WTC11 (cell line): ENCODE data around the gene METTL23. TPM values are rescaled to one million over a fixed set of nuclear protein-coding genes. Genes with fewer than 3 reads are reported as not detected.

Source experiments
- ATAC-seq: fragments of 200-7000 bp; cut with Tn5 transposase; 2 replicates; pipeline ENCODE4 v1.10.0; 2021; ENCODE audit warnings: mild to moderate bottlenecking, moderate library complexity
- CTCF ChIA-PET: fragments of 300-600 bp; sonication (Branson Sonifier 250); formaldehyde crosslinking; loops from one replicate; lab custom pipeline; 2021; ENCODE audit warnings: antibody characterized with exemption; lab: Charles Lee
- POLR2A ChIA-PET: fragments of 350-600 bp; sonication (Branson Sonifier 250); formaldehyde crosslinking; loops from one replicate; lab custom pipeline; 2021; ENCODE audit warnings: antibody characterized with exemption; lab: Charles Lee
- DNase-seq: peaks from one replicate; pipeline ENCODE4 v3.0.0; 2021; ENCODE audit warnings: low spot score
- H3K27ac Mint-ChIP-seq: 2 replicates; pipeline ENCODE4 v1.8.0; 2021; ENCODE audit warnings: mixed read lengths
- H3K27me3 Mint-ChIP-seq: 2 replicates; pipeline ENCODE4 v1.8.0; 2021; ENCODE audit warnings: low read depth, mild to moderate bottlenecking, moderate library complexity, mixed read lengths
- H3K36me3 Mint-ChIP-seq: 2 replicates; pipeline ENCODE4 v1.8.0; 2021; ENCODE audit warnings: mixed read lengths
- H3K4me1 Mint-ChIP-seq: 2 replicates; pipeline ENCODE4 v1.8.0; 2022; ENCODE audit warnings: mixed read lengths
- H3K4me3 Mint-ChIP-seq: 2 replicates; pipeline ENCODE4 v1.8.0; 2021; ENCODE audit warnings: mild to moderate bottlenecking, moderate library complexity, mixed read lengths
- H3K9me3 Mint-ChIP-seq: 2 replicates; pipeline ENCODE4 v1.8.0; 2021; ENCODE audit warnings: mixed read lengths
- ATF2 ChIP-seq: sonication (generic); formaldehyde crosslinking; IDR thresholded peaks from 2 replicates; pipeline ENCODE4 v1.8.1; 2022; ENCODE audit warnings: low read depth, missing genetic modification reagents, borderline replicate concordance
- CTCF ChIP-seq: fragments of 200-600 bp; IDR thresholded peaks from 2 replicates; pipeline ENCODE4 v1.8.0; 2022; ENCODE audit warnings: antibody characterized with exemption
- E2F4 ChIP-seq: sonication (generic); formaldehyde crosslinking; IDR thresholded peaks from 2 replicates; pipeline ENCODE4 v1.8.1; 2022; ENCODE audit warnings: low read depth, mild to moderate bottlenecking, moderate library complexity, missing genetic modification reagents, borderline replicate concordance
- MAX ChIP-seq: sonication (generic); formaldehyde crosslinking; IDR thresholded peaks from 2 replicates; pipeline ENCODE4 v1.8.0; 2022; ENCODE audit warnings: mild to moderate bottlenecking, missing genetic modification reagents
- PRRX2 ChIP-seq: fragments of 250-450 bp; sonication (Bioruptor Pico); IDR thresholded peaks from 2 replicates; pipeline ENCODE4 v1.8.0; 2021; ENCODE audit warnings: mild to moderate bottlenecking
- STAT6 ChIP-seq: sonication (generic); formaldehyde crosslinking; conservative IDR thresholded peaks from 2 replicates; pipeline ENCODE4 v1.8.1; 2023; ENCODE audit warnings: mild to moderate bottlenecking, low read depth, missing genetic modification reagents, moderate library complexity
- ZBTB21 ChIP-seq: sonication (generic); formaldehyde crosslinking; IDR thresholded peaks from 2 replicates; pipeline ENCODE4 v1.8.1; 2023; ENCODE audit warnings: mild to moderate bottlenecking, missing genetic modification reagents, borderline replicate concordance
- ZNF219 ChIP-seq: sonication (generic); formaldehyde crosslinking; IDR thresholded peaks from 2 replicates; pipeline ENCODE4 v1.8.0; 2023; ENCODE audit warnings: missing genetic modification reagents, mild to moderate bottlenecking, borderline replicate concordance
- total RNA-seq: library from RNA; stranded (reverse); gene quantifications from 3 replicates; pipeline ENCODE4 v1.2.3, GENCODE V29; 2021
- TF ChIP-seq, protein P1 (sequence below): sonication (generic); formaldehyde crosslinking; IDR thresholded peaks from 2 replicates; pipeline ENCODE4 v1.8.1; 2022; ENCODE audit warnings: mild to moderate bottlenecking, moderate library complexity, missing genetic modification reagents

METTL23 gene
- total RNA-seq, 1 experiment from 2014 or later, result 48.5 TPM

DNA sequence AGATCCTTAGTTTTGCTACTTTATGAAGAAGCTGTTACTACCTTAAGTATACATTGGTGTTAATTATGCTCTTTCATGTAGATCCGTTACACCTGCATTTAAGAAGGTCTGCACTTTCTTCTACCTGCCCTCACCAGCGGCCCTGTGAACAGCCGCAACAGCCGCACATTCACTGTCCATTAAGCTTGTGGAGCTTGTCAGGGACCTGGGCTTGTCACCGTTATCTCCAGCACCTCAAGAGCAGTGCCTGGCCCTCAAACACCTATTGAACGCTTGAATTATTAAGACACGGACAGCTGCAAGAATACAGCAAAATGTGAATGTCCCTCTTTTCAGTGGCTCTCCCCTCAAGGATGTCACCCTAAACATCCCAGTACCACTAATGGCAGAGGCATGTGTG, 12.9 kb upstream of the METTL23 start (continued):
- TF ChIP-seq, protein P1, sequence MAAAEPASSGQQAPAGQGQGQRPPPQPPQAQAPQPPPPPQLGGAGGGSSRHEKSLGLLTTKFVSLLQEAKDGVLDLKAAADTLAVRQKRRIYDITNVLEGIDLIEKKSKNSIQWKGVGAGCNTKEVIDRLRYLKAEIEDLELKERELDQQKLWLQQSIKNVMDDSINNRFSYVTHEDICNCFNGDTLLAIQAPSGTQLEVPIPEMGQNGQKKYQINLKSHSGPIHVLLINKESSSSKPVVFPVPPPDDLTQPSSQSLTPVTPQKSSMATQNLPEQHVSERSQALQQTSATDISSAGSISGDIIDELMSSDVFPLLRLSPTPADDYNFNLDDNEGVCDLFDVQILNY (CRISPR knock-in tag), result no peak
- no peak for TF ChIP-seq E2F4 (CRISPR knock-in tag)

DNA sequence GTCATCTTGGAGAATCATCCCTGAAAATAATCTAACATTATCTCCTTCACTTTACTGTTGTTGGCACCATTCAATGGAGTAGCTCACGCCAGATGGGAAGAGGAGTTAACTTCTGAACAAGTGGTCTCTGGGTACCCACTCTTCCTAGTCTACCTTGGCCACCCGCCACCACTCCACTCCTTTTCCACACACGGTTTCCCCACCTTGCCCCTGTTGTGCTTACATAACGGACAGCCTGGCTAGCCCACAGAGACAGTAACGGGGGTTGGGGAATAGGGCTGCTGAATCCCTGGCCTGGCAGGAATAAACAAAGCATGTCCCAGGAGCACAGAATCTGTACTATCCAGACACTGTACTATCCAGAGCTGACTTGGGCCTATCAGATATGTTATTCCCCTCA, 12.3 kb upstream of the METTL23 start:
- Mint-ChIP-seq H3K4me3 (no peak overlapping the region), H3K27ac (peak overlapping the region; percentile 27; the same call in 1 of the 2 replicates), H3K27me3 (peaks cover 8% of the 10 kb centered on the region), H3K4me1 (peaks cover 15% of the 10 kb centered on the region), H3K9me3 (no peaks in the 10 kb centered on the region), H3K36me3 (peaks cover 27% of the 10 kb centered on the region)
- DNase-seq (no peak), ATAC-seq (no peak)
- POLR2A ChIA-PET, result no interaction called here
- CTCF ChIA-PET, result interaction anchor here (1.3 to 2.2 kb wide), 5 partner anchors 12 to 191 kb away, joined by 3 to 13 read pairs (median 11); partner anchors contain the start of genes JMJD6 and METTL23
- TF ChIP-seq ZNF219, result no peak
- TF ChIP-seq STAT6 (CRISPR knock-in tag), result no peak
- no peak for TF ChIP-seq MAX (CRISPR knock-in tag)
- no peak for TF ChIP-seq ATF2
- TF ChIP-seq ZBTB21, result no peak

DNA sequence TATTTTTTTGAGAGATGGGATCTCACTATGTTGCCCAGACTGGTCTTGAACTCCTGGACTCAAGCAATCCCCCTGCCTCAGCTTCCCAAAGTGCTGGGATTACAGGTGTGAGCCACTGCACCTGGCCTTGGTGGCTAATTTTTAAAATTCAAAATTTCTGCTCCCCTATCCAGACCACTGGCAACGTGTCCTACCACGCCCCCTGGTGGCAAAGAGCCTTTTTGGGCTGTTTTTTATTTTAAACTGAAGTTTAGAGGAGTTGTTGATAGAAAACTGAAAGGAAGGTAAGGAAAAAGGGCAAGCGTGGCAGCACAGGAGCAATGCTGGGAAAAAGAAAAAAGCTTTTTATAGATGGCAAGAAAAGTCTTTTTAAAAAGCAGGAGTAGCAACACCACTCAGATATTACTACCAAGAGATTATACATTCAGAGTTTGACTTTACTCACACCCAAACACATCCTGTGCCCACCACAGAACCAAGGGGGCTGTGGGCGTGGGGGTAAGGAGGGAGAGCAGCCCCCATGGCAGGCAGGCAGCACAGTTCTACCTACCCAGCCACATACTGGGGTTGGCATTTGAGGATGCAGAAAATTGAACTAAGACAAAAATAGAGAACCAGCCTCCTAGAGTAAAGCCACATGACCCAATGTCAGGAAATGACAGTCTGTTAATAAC, 11.7 kb upstream of the METTL23 start:
- H3K27ac Mint-ChIP-seq, result peak overlapping the region; percentile 40; the same call in 1 of the 2 replicates
- no peak for ATAC-seq

More for the DNA sequence above, 11.7 kb upstream of the METTL23 start:
- peaks cover 33% of the 10 kb centered on the region for H3K36me3 Mint-ChIP-seq
- peak; percentile 73 for DNase-seq
- H3K4me1 Mint-ChIP-seq, result peaks cover 9% of the 10 kb centered on the region
- ChIA-PET CTCF (interaction anchor here (1.0 to 2.0 kb wide), 3 partner anchors 28 to 31 kb away, joined by 4 to 11 read pairs (median 4); no protein-coding TSS in a partner anchor), POLR2A (no interaction called here)
- no peak overlapping the region for H3K4me3 Mint-ChIP-seq
- no peaks in the 10 kb centered on the region for H3K9me3 Mint-ChIP-seq
- peaks cover 2% of the 10 kb centered on the region for H3K27me3 Mint-ChIP-seq
- TF ChIP-seq CTCF (peak; percentile 68; the same call in 1 of the 2 replicates), PRRX2 (CRISPR knock-in tag) (no peak)
